BE2C (cell line): ENCODE measurements around the gene ABHD15.
A peak's percentile ranks its signal among the peaks of the same experiment; 100 is the strongest.

Experiments used
- DNase-seq: peaks from one replicate; pipeline ENCODE4 v3.0.0-alpha.2; 2020
- H3K27me3 ChIP-seq: fragments of 250-450 bp; sonication (Bioruptor Pico); 2 replicates; pipeline ENCODE4 v1.5.1; 2020; ENCODE audit warnings: mild to moderate bottlenecking
- H3K36me3 ChIP-seq: fragments of 250-450 bp; sonication (Bioruptor Pico); 2 replicates; pipeline ENCODE4 v1.5.1; 2020; ENCODE audit warnings: mild to moderate bottlenecking
- H3K4me1 ChIP-seq: fragments of 250-450 bp; sonication (Bioruptor Pico); 2 replicates; pipeline ENCODE4 v1.5.1; 2020
- H3K4me3 ChIP-seq: 2 replicates; pipeline ENCODE4 v1.5.1; 2011; ENCODE audit warnings: low read depth, low read length
- H3K9me3 ChIP-seq: fragments of 250-450 bp; sonication (Bioruptor Pico); 2 replicates; pipeline ENCODE4 v1.5.1; 2020
- CTCF ChIP-seq: IDR thresholded peaks from 2 replicates; pipeline ENCODE4 v1.5.1; 2012; ENCODE audit warnings: mild to moderate bottlenecking, low read depth, low read length

ABHD15 gene

GRCh38 chr17:29557739-29558116, 9.1 kb downstream of the ABHD15 start:
- Histone ChIP-seq H3K36me3 (no peaks in the 10 kb centered on the region), H3K27me3 (no peaks in the 10 kb centered on the region), H3K4me1 (no peaks in the 10 kb centered on the region), H3K4me3 (no peak overlapping the region), H3K9me3 (no peaks in the 10 kb centered on the region)
- no peak for DNase-seq
- TF ChIP-seq CTCF = no peak

GRCh38 chr17:29557085-29557738, 9.6 kb downstream of the ABHD15 start:
- no peaks in the 10 kb centered on the region for H3K36me3 ChIP-seq
- DNase-seq = no peak
- no peaks in the 10 kb centered on the region for H3K4me1 ChIP-seq
- TF ChIP-seq CTCF = no peak
- H3K27me3 ChIP-seq = no peaks in the 10 kb centered on the region
- no peaks in the 10 kb centered on the region for H3K9me3 ChIP-seq
- no peak overlapping the region for H3K4me3 ChIP-seq

- Histone ChIP-seq H3K4me1 (no peaks in the 10 kb centered on the region), H3K9me3 (no peaks in the 10 kb centered on the region), H3K27me3 (no peaks in the 10 kb centered on the region), H3K4me3 (no peak overlapping the region), H3K36me3 (no peaks in the 10 kb centered on the region)
- TF ChIP-seq CTCF = no peak
- DNase-seq = no peak
Measured at GRCh38 chr17:29555840-29556239, 11.0 kb downstream of the ABHD15 start.

GRCh38 chr17:29549177-29549923, 17.5 kb downstream of the ABHD15 start:
- TF ChIP-seq CTCF = no peak
- DNase-seq = peak; percentile 42

GRCh38 chr17:29546830-29547229, 20.0 kb downstream of the ABHD15 start:
- Histone ChIP-seq H3K36me3 (no peaks in the 10 kb centered on the region; the same call in none of the 2 replicates), H3K4me3 (no peak overlapping the region), H3K4me1 (peaks cover 3% of the 10 kb centered on the region; the same call in 1 of the 2 replicates), H3K27me3 (no peaks in the 10 kb centered on the region), H3K9me3 (no peaks in the 10 kb centered on the region)
- TF ChIP-seq CTCF = no peak
- no peak for DNase-seq

More at GRCh38 chr17:29549177-29549923, 17.5 kb downstream of the ABHD15 start:
- Histone ChIP-seq H3K4me1 (peaks cover 3% of the 10 kb centered on the region; the same call in 1 of the 2 replicates), H3K36me3 (no peaks in the 10 kb centered on the region), H3K27me3 (no peaks in the 10 kb centered on the region), H3K4me3 (no peak overlapping the region), H3K9me3 (no peaks in the 10 kb centered on the region)

GRCh38 chr17:29546085-29546484, 20.8 kb downstream of the ABHD15 start:
- no peaks in the 10 kb centered on the region; the same call in none of the 2 replicates for H3K36me3 ChIP-seq
- no peak for TF ChIP-seq CTCF

More at GRCh38 chr17:29546085-29546484, 20.8 kb downstream of the ABHD15 start:
- no peak overlapping the region for H3K4me3 ChIP-seq
- H3K4me1 ChIP-seq = peaks cover 3% of the 10 kb centered on the region; the same call in 1 of the 2 replicates
- H3K9me3 ChIP-seq = no peaks in the 10 kb centered on the region
- DNase-seq = no peak
- H3K27me3 ChIP-seq = no peaks in the 10 kb centered on the region
